Esophagus muscularis mucosa (tissue), 4 donors: ENCODE results near the gene KLK4. TPM values are rescaled to one million over a fixed set of nuclear protein-coding genes. Genes with fewer than 3 reads are reported as not detected.

Source experiments
- DNase-seq: peaks from one replicate; pipeline ENCODE4 v3.0.0-alpha.2; 2017; ENCODE audit errors: extremely low spot score
- H3K27ac ChIP-seq, 4 donors: fragments of 200-600 bp; sonication (generic); replicated peaks in 1 of 4; 1 replicate in 3 of 4; 2 replicates in 1 of 4; pipeline ENCODE4 v1.5.1; 2016 to 2019; ENCODE audit warnings: mild to moderate bottlenecking in 1 of 4
- H3K27me3 ChIP-seq, 4 donors: fragments of 200-600 bp; sonication (generic); one replicate each; pipeline versions ENCODE4 v1.5.1 to v1.6.0; 2016 to 2019
- H3K36me3 ChIP-seq, 4 donors: fragments of 200-600 bp; sonication (generic); one replicate each; pipeline ENCODE4 v1.5.1; 2016 to 2019
- H3K4me1 ChIP-seq, 4 donors: fragments of 200-600 bp; sonication (generic); one replicate each; pipeline ENCODE4 v1.5.1; 2016 to 2019
- H3K4me3 ChIP-seq, 4 donors: fragments of 200-600 bp; sonication (generic); 1 replicate in 2 of 4; 2 replicates in 2 of 4; pipeline ENCODE4 v1.5.1; 2016 to 2019; ENCODE audit warnings: mild to moderate bottlenecking in 4 of 4, moderate library complexity in 1 of 4
- H3K9me3 ChIP-seq, 4 donors: fragments of 200-600 bp; sonication (generic); 1 replicate in 3 of 4; 2 replicates in 1 of 4; pipeline ENCODE4 v1.5.1; 2016 to 2019
- EP300 ChIP-seq: sonication (generic); formaldehyde crosslinking; IDR thresholded peaks from one replicate; pipeline ENCODE4 v1.6.1; 2017; ENCODE audit warnings: antibody characterized with exemption
- POLR2A ChIP-seq: fragments of 450-650 bp; IDR thresholded peaks from one replicate; pipeline ENCODE4 v1.6.1; 2017; ENCODE audit warnings: antibody characterized with exemption, moderate library complexity, mild to moderate bottlenecking, low read depth
- POLR2AphosphoS5 ChIP-seq, 2 donors: sonication (generic); formaldehyde crosslinking; IDR thresholded peaks; one replicate each; pipeline ENCODE4 v1.6.1; 2017; ENCODE audit warnings: antibody characterized with exemption in 2 of 2
- WGBS: methylation state at CpG from one replicate; pipeline ENCODE4 v1.1.5; 2018; 5-methylcytosine and 5-hydroxymethylcytosine counted together
- intact Hi-C: fragments of 100-400 bp; cut with DNase I; formaldehyde crosslinking; loops from one replicate; pipeline ENCODE4 v1.15.1; 2023
- total RNA-seq, 4 donors: library from RNA; depleted of rRNA; stranded (reverse); fragments of >200 nt; gene quantifications; one replicate each; pipeline versions ENCODE4 v1.1.0 to v1.2.1, GENCODE V29; 2016
- TF ChIP-seq, protein P1 (sequence below), 3 experiments: fragments of 200-600 bp in 2 of 3; fragments of 450-650 bp in 1 of 3; sonication (generic) in 2 of 3; IDR thresholded peaks; one replicate each; pipeline ENCODE4 v1.5.1; 2017 to 2019; ENCODE audit warnings: antibody characterized with exemption in 3 of 3, mild to moderate bottlenecking in 2 of 3, moderate library complexity in 1 of 3

KLK4 gene
- total RNA-seq, 4 donors from 2014 or later = not detected

- Histone ChIP-seq H3K9me3 (no peaks in the 10 kb centered on the region), H3K36me3 (no peaks in the 10 kb centered on the region), H3K4me1 (no peaks in the 10 kb centered on the region), H3K27ac (no peak overlapping the region), H3K27me3 (peaks cover 0 to 57% (median 0%) of the 10 kb centered on the region in 4 donors), H3K4me3 (no peak overlapping the region)
- DNase-seq = no peak
- intact Hi-C loops = no loop called here
- TF ChIP-seq POLR2AphosphoS5 (IDR thresholded peaks at IDR 0.05) (no peak), EP300 (no peak), POLR2A (no peak)
- TF ChIP-seq, protein P1, sequence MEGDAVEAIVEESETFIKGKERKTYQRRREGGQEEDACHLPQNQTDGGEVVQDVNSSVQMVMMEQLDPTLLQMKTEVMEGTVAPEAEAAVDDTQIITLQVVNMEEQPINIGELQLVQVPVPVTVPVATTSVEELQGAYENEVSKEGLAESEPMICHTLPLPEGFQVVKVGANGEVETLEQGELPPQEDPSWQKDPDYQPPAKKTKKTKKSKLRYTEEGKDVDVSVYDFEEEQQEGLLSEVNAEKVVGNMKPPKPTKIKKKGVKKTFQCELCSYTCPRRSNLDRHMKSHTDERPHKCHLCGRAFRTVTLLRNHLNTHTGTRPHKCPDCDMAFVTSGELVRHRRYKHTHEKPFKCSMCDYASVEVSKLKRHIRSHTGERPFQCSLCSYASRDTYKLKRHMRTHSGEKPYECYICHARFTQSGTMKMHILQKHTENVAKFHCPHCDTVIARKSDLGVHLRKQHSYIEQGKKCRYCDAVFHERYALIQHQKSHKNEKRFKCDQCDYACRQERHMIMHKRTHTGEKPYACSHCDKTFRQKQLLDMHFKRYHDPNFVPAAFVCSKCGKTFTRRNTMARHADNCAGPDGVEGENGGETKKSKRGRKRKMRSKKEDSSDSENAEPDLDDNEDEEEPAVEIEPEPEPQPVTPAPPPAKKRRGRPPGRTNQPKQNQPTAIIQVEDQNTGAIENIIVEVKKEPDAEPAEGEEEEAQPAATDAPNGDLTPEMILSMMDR (IDR thresholded peaks at IDR 0.05) = no peak
- 75% methylated on average over 4 of the region's 4 CpGs for WGBS
Observed at GRCh38 chr19:50947123-50947522, 35.9 kb upstream of the KLK4 start.

- H3K4me1 ChIP-seq = no peaks in the 10 kb centered on the region
- peaks cover 0 to 50% (median 3%) of the 10 kb centered on the region in 4 donors for H3K27me3 ChIP-seq
- peaks cover 0 to 10% (median 4%) of the 10 kb centered on the region in 4 donors for H3K9me3 ChIP-seq
- no peak for DNase-seq
- H3K36me3 ChIP-seq = no peaks in the 10 kb centered on the region
- intact Hi-C loops = no loop called here
- 61% methylated on average over 4 of the region's 4 CpGs for WGBS
- no peak overlapping the region for H3K4me3 ChIP-seq
- H3K27ac ChIP-seq = no peak overlapping the region
- TF ChIP-seq POLR2A (no peak), EP300 (no peak), POLR2AphosphoS5 (IDR thresholded peaks at IDR 0.05) (no peak)
- TF ChIP-seq, protein P1 (IDR thresholded peaks at IDR 0.05) = no peak
Observed at GRCh38 chr19:50944795-50945194, 33.6 kb upstream of the KLK4 start.

- Histone ChIP-seq H3K27me3 (peaks cover 0 to 50% (median 3%) of the 10 kb centered on the region in 4 donors), H3K36me3 (no peaks in the 10 kb centered on the region), H3K4me3 (no peak overlapping the region), H3K4me1 (no peaks in the 10 kb centered on the region), H3K9me3 (peaks cover 0 to 18% (median 11%) of the 10 kb centered on the region in 4 donors), H3K27ac (no peak overlapping the region)
- WGBS = 73% methylated on average over 9 of the region's 10 CpGs
- intact Hi-C loops = no loop called here
- no peak for DNase-seq
- TF ChIP-seq EP300 (no peak), POLR2A (no peak), POLR2AphosphoS5 (IDR thresholded peaks at IDR 0.05) (no peak)
- TF ChIP-seq, protein P1 (IDR thresholded peaks at IDR 0.05) = no peak
Observed at GRCh38 chr19:50943074-50943828, 32.1 kb upstream of the KLK4 start.

DNA sequence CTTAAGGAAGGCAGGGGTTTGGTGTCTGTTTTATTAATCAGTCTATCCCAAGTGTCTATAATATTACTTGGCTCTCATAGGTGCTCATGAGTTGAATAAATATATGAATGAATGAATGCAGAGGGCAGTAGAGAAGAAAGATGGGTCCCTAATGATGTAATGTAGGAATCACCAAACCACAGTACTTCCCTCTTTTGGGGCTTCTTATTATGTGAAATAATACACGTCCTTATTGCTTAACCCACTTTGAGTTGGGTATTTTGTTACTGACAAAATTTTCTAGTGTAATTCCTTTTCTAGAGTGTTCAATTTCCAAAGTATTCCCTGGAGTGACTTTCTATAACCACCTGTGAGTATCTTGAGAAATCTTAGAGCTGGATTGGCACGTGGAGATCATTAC lies 28.4 kb upstream of the KLK4 start:
- DNase-seq = no peak
- H3K27ac ChIP-seq = no peak overlapping the region
- H3K27me3 ChIP-seq = peaks cover 0 to 46% (median 3%) of the 10 kb centered on the region in 4 donors
- H3K36me3 ChIP-seq = no peaks in the 10 kb centered on the region
- no peak overlapping the region for H3K4me3 ChIP-seq
- 68% methylated on average over 2 of the region's 2 CpGs for WGBS
- intact Hi-C loops = no loop called here
- TF ChIP-seq EP300 (no peak), POLR2A (no peak), POLR2AphosphoS5 (IDR thresholded peaks at IDR 0.05) (no peak)
- peaks cover 0 to 18% (median 11%) of the 10 kb centered on the region in 4 donors for H3K9me3 ChIP-seq
- no peaks in the 10 kb centered on the region for H3K4me1 ChIP-seq

GRCh38 chr19:50933640-50934039 lies 22.4 kb upstream of the KLK4 start:
- H3K4me3 ChIP-seq = no peak overlapping the region
- no peak overlapping the region for H3K27ac ChIP-seq
- no peak for DNase-seq
- H3K4me1 ChIP-seq = no peaks in the 10 kb centered on the region
- 66% methylated on average over 8 of the region's 8 CpGs for WGBS
- intact Hi-C loops = no loop called here
- H3K36me3 ChIP-seq = no peaks in the 10 kb centered on the region
- no peaks in the 10 kb centered on the region for H3K9me3 ChIP-seq
- TF ChIP-seq POLR2A (no peak), POLR2AphosphoS5 (IDR thresholded peaks at IDR 0.05) (no peak)
- peaks cover 0 to 51% (median 0%) of the 10 kb centered on the region in 4 donors for H3K27me3 ChIP-seq
